Measurements from ENCODE around the gene ZNF606. TPM values are rescaled to one million over a fixed set of nuclear protein-coding genes. Genes with fewer than 3 reads are reported as not detected.

The ZNF606 gene
- polyA plus RNA-seq, 1 donor (not counting 4 experiments of a cell fraction or from before 2014, with no cell fraction given) = 3.5 TPM

GRCh38 chr19:57927587-57927986 lies 75.0 kb downstream of the ZNF606 start:
- H3K9me3 ChIP-seq (ENCODE audit: control insufficient read depth, low read depth, low read length) = peaks cover 23% of the 10 kb centered on the region
- dilution Hi-C loops (cut with MboI; ENCODE audit: extremely low pct_ligation_motif_present, low sequenced_read_pairs) = no loop called here
- no peaks in the 10 kb centered on the region for H4K20me1 ChIP-seq (ENCODE audit: control insufficient read depth, extremely low read depth, insufficient read depth, low read length)
- no peak for TF ChIP-seq CTCF (optimal IDR thresholded peaks at IDR 0.05 in 1 of 3, IDR thresholded peaks at IDR 0.05 in 1 of 3, conservative IDR thresholded peaks at IDR 0.05 in 1 of 3; ENCODE audit: extremely low read depth in 1 of 3, insufficient read depth in 2 of 3, low read length in 3 of 3)
- TF ChIP-seq EZH2 (IDR thresholded peaks at IDR 0.05; ENCODE audit: low read length) = no peak
- DNase-seq (ENCODE audit: low read depth, low spot score) (no peak), FAIRE-seq (no peak)
- H3K9me1 ChIP-seq (ENCODE audit: control insufficient read depth, extremely low read depth, insufficient read depth, low read length) = no peaks in the 10 kb centered on the region
- no peaks in the 10 kb centered on the region for H3K79me2 ChIP-seq (ENCODE audit: control insufficient read depth, insufficient read depth, low read length)
- no peak overlapping the region for H3K4me3 ChIP-seq (ENCODE audit: control insufficient read depth in 2 of 3, extremely low read depth in 1 of 3, insufficient read depth in 2 of 3, low read depth in 1 of 3, low read length in 3 of 3)
- H3K4me2 ChIP-seq (ENCODE audit: control insufficient read depth, extremely low read depth, insufficient read depth, low read depth, low read length) = no peak overlapping the region
- H3K27me3 ChIP-seq (ENCODE audit: control insufficient read depth, extremely low read depth, insufficient read depth, low read length) = no peaks in the 10 kb centered on the region
- no peaks in the 10 kb centered on the region for H3K4me1 ChIP-seq (ENCODE audit: control insufficient read depth, extremely low read depth, insufficient read depth, low read length)
- H3K27ac ChIP-seq (ENCODE audit: control insufficient read depth, insufficient read depth, low read length) = no peak overlapping the region
- H3K9ac ChIP-seq (ENCODE audit: control insufficient read depth, extremely low read depth, insufficient read depth, low read length) = no peak overlapping the region
- no peak overlapping the region for H2AFZ ChIP-seq (ENCODE audit: control insufficient read depth, low read length)
- peaks cover 7 to 28% of the 10 kb centered on the region in 2 experiments for H3K36me3 ChIP-seq (ENCODE audit: control insufficient read depth in 2 of 2, extremely low read depth in 1 of 2, insufficient read depth in 2 of 2, low read length in 2 of 2)

Other genes starting within 250 kb of the ZNF606 start
- gene ZNF586, start 233.1 kb downstream of the ZNF606 start, polyA plus RNA-seq = 6.6 to 9.6 TPM (median 7.2 TPM) in 3 replicates
- 4.4 to 8.9 TPM (median 8.0 TPM) in 3 replicates for gene ZNF552, start 187.9 kb downstream of the ZNF606 start, polyA plus RNA-seq
- gene ZNF587B, start 172.5 kb downstream of the ZNF606 start, polyA plus RNA-seq = 8.5 to 12.8 TPM (median 11.8 TPM) in 3 replicates
- 8.2 to 14.4 TPM (median 14.0 TPM) in 3 replicates for gene ZNF587, start 153.0 kb downstream of the ZNF606 start, polyA plus RNA-seq
- 13.8 to 17.2 TPM (median 17.2 TPM) in 3 replicates for gene ZNF814, start 113.8 kb downstream of the ZNF606 start, polyA plus RNA-seq
- 2.9 to 6.1 TPM (median 5.8 TPM) in 3 replicates for gene ZNF417, start 86.2 kb downstream of the ZNF606 start, polyA plus RNA-seq
- 2.1 to 3.9 TPM (median 2.9 TPM) in 3 replicates for gene ZNF418, start 67.4 kb downstream of the ZNF606 start, polyA plus RNA-seq
- gene ZNF256, start 55.1 kb downstream of the ZNF606 start, polyA plus RNA-seq = 3.7 to 5.3 TPM (median 5.3 TPM) in 3 replicates
- 0.24 to 0.59 TPM (median 0.48 TPM) in 3 replicates for gene C19orf18, start 28.3 kb downstream of the ZNF606 start, polyA plus RNA-seq
- gene ZSCAN1, start 31.2 kb upstream of the ZNF606 start, polyA plus RNA-seq = not detected in 3 replicates
- 2.7 to 6.7 TPM (median 3.4 TPM) in 3 replicates for gene ZNF135, start 56.5 kb upstream of the ZNF606 start, polyA plus RNA-seq
- gene ZSCAN18, start 95.4 kb upstream of the ZNF606 start, polyA plus RNA-seq = 13.5 to 24.6 TPM (median 16.1 TPM) in 3 replicates
- gene ZNF329, start 148.0 kb upstream of the ZNF606 start, polyA plus RNA-seq = 6.9 to 8.5 TPM (median 8.4 TPM) in 3 replicates
- gene ZNF274, start 180.2 kb upstream of the ZNF606 start, polyA plus RNA-seq = 25.0 to 31.2 TPM (median 25.9 TPM) in 3 replicates
- 28.2 to 38.4 TPM (median 30.9 TPM) in 3 replicates for gene ZNF544, start 226.1 kb upstream of the ZNF606 start, polyA plus RNA-seq

Measured in keratinocyte (primary cell).